HepG2 (cell line): ENCODE results near the gene TRDN. TPM values are rescaled to one million over a fixed set of nuclear protein-coding genes. Genes with fewer than 3 reads are reported as not detected.

ENCODE experiments used
- ATAC-seq: fragments of 200-7000 bp; cut with Tn5 transposase; 3 replicates; pipeline ENCODE4 v1.9.1; 2020; ENCODE audit warnings: mild to moderate bottlenecking, moderate library complexity
- BruUV-seq: library from RNA; stranded (reverse); fragments of 400-500 nt; replicated peaks from 2 replicates; lab custom pipeline; 2021; lab: Mats Ljungman, UMichigan
- CTCF ChIA-PET: fragments of 300-600 bp; formaldehyde crosslinking; extraction: SDS; loops from one replicate; lab custom pipeline; 2021; ENCODE audit warnings: low total read pairs, inconsistent platforms, low intra/inter-chr PET ratio; lab: Yijun Ruan, JAX
- POLR2A ChIA-PET: fragments of 350-600 bp; sonication (Branson Sonifier 250); formaldehyde crosslinking; loops from one replicate; lab custom pipeline; 2020; ENCODE audit warnings: antibody characterized with exemption, inconsistent platforms; lab: Yijun Ruan, JAX
- DNase-seq: peaks from one replicate; pipeline ENCODE4 v3.0.0-alpha.2; 2015; ENCODE audit warnings: low spot score
- FAIRE-seq: peaks from 3 replicates; lab custom pipeline; 2011; peaks lifted over from hg19 to GRCh38; lab: Jason Lieb, UNC
- H2AFZ ChIP-seq: one replicate; pipeline ENCODE4 v1.6.1; 2011; ENCODE audit warnings: low read length, inconsistent platforms
- H3K27ac ChIP-seq: fragments of 300-600 bp; 3 replicates; pipeline ENCODE4 v1.8.0; 2011; ENCODE audit warnings: mixed run types, mild to moderate bottlenecking, mixed read lengths, low read length, inconsistent platforms; ENCODE audit not compliant: insufficient read depth; ENCODE audit errors: extremely low read length
- H3K27me3 ChIP-seq, 2 experiments: fragments of 200-600 bp in 1 of 2; 2 replicates in 1 of 2; 3 replicates in 1 of 2; pipeline versions ENCODE4 v1.6.0 to v1.8.0; 2011; ENCODE audit warnings: low read length in 2 of 2, mild to moderate bottlenecking in 2 of 2, moderate library complexity in 2 of 2, inconsistent platforms in 1 of 2; ENCODE audit not compliant: insufficient read depth in 2 of 2, control insufficient read depth in 1 of 2
- H3K36me3 ChIP-seq, 2 experiments: fragments of 200-600 bp in 1 of 2; replicated peaks in 1 of 2; 2 replicates in 1 of 2; 3 replicates in 1 of 2; pipeline versions ENCODE4 v1.5.1 to v1.8.0; 2011; ENCODE audit warnings: low read length in 2 of 2, inconsistent platforms in 1 of 2; ENCODE audit not compliant: insufficient read depth in 2 of 2, control insufficient read depth in 1 of 2
- H3K4me1 ChIP-seq: 2 replicates; pipeline ENCODE4 v1.5.1; 2012; ENCODE audit warnings: low read length, inconsistent platforms; ENCODE audit not compliant: insufficient read depth
- H3K4me2 ChIP-seq: 2 replicates; pipeline ENCODE4 v1.6.0; 2011; ENCODE audit warnings: low read depth, low read length, inconsistent platforms
- H3K4me3 ChIP-seq, 3 experiments: fragments of 200-600 bp in 1 of 3; sonication (generic), shearing (Covaris generic) in 1 of 3; replicated peaks in 1 of 3; 2 replicates each; pipeline ENCODE4 v1.5.1; 2011 to 2016; ENCODE audit warnings: low read length in 3 of 3, inconsistent platforms in 2 of 3, low read depth in 2 of 3, mild to moderate bottlenecking in 2 of 3, control low read depth in 1 of 3, mixed read lengths in 1 of 3; ENCODE audit not compliant: insufficient read depth in 1 of 3
- H3K79me2 ChIP-seq: one replicate; pipeline ENCODE4 v1.6.1; 2011; ENCODE audit warnings: low read length, inconsistent platforms; ENCODE audit not compliant: insufficient read depth
- H3K9ac ChIP-seq: 2 replicates; pipeline ENCODE4 v1.6.0; 2011; ENCODE audit warnings: mild to moderate bottlenecking, low read depth, low read length, inconsistent platforms; ENCODE audit not compliant: insufficient read depth
- H3K9me3 ChIP-seq: 2 replicates; pipeline ENCODE4 v1.5.1; 2012; ENCODE audit warnings: mild to moderate bottlenecking, low read length
- H4K20me1 ChIP-seq: 2 replicates; pipeline ENCODE4 v1.6.0; 2011; ENCODE audit warnings: inconsistent platforms, mild to moderate bottlenecking, low read length, moderate library complexity; ENCODE audit not compliant: insufficient read depth
- DR1 ChIP-seq: sonication (generic); formaldehyde crosslinking; IDR thresholded peaks from 2 replicates; pipeline ENCODE4 v1.8.0; 2021; ENCODE audit warnings: mild to moderate bottlenecking, missing genetic modification reagents, inconsistent platforms
- IKZF1 ChIP-seq: fragments of 450-650 bp; IDR thresholded peaks from 2 replicates; pipeline ENCODE4 v1.7.1; 2016
- KDM4B ChIP-seq: sonication (generic); formaldehyde crosslinking; IDR thresholded peaks from 2 replicates; pipeline ENCODE4 v1.4.0; 2020; ENCODE audit warnings: missing genetic modification reagents
- NFE2L1 ChIP-seq: sonication (generic); formaldehyde crosslinking; IDR thresholded peaks from 2 replicates; pipeline ENCODE4 v1.4.0; 2020; ENCODE audit warnings: missing genetic modification reagents, mild to moderate bottlenecking, borderline replicate concordance
- PAWR ChIP-seq: sonication (generic); formaldehyde crosslinking; IDR thresholded peaks from 2 replicates; pipeline ENCODE4 v1.4.0; 2020; ENCODE audit warnings: missing genetic modification reagents, mild to moderate bottlenecking, borderline replicate concordance
- SUZ12 ChIP-seq: fragments of 150-350 bp; IDR thresholded peaks from 2 replicates; pipeline ENCODE4 v1.6.1; 2014; ENCODE audit warnings: low read depth, low read length
- ZNF383 ChIP-seq: sonication (generic); formaldehyde crosslinking; IDR thresholded peaks from 2 replicates; pipeline ENCODE4 v1.4.0; 2020; ENCODE audit warnings: missing genetic modification reagents, mild to moderate bottlenecking, borderline replicate concordance
- ZNF572 ChIP-seq: sonication (generic); formaldehyde crosslinking; IDR thresholded peaks from 2 replicates; pipeline ENCODE4 v1.5.1; 2020; ENCODE audit warnings: mild to moderate bottlenecking, missing genetic modification reagents
- ZNF607 ChIP-seq: sonication (generic); formaldehyde crosslinking; IDR thresholded peaks from 2 replicates; pipeline ENCODE4 v1.5.1; 2020; ENCODE audit warnings: missing genetic modification reagents, mild to moderate bottlenecking, borderline replicate concordance
- WGBS: methylation state at CpG from one replicate; pipeline ENCODE4 v1.1.6; 2017; ENCODE audit warnings: low lambda C conversion rate; 5-methylcytosine and 5-hydroxymethylcytosine counted together
- in situ Hi-C: cut with HindIII; loops from 2 replicates; pipeline ENCODE4 v1.10.0; 2017; ENCODE audit warnings: low pct_unique_long_range_greater_than_20kb; ENCODE audit not compliant: extremely low pct_ligation_motif_present
- intact Hi-C: fragments of 100-400 bp; cut with micrococcal nuclease; formaldehyde crosslinking; loops from one replicate; pipeline ENCODE4 v1.10.0; 2022; ENCODE audit not compliant: unreplicated experiment
- polyA plus RNA-seq, 8 experiments: library from polyadenylated mRNA; depleted of rRNA in 3 of 8; stranded (reverse) in 7 of 8; unstranded in 1 of 8; fragments of >200 nt; fragmentation: Illumina TruSeq in 4 of 8; extraction: Trizol in 4 of 8; gene quantifications; 2 replicates each; pipeline versions ENCODE4 v1.2.1 to v1.2.3, GENCODE V29; 2011 to 2016; ENCODE audit warnings: low read depth in 4 of 8, missing spikeins in 1 of 8, mixed read lengths in 1 of 8; ENCODE audit not compliant: insufficient read depth in 1 of 8
- total RNA-seq, 5 experiments: library from RNA; depleted of rRNA; stranded (reverse); fragments of >200 nt; fragmentation: Illumina TruSeq; extraction: Trizol; gene quantifications; 2 replicates each; pipeline ENCODE4 v1.2.3, GENCODE V29; 2016; ENCODE audit warnings: low read depth in 1 of 5
- TF ChIP-seq, protein P1 (sequence below): sonication (generic); formaldehyde crosslinking; IDR thresholded peaks from 2 replicates; pipeline ENCODE4 v1.4.0; 2020; ENCODE audit warnings: missing genetic modification reagents, borderline replicate concordance
- TF ChIP-seq, protein P2 (sequence below): IDR thresholded peaks from 2 replicates; pipeline ENCODE4 v1.6.1; 2016; ENCODE audit warnings: low read depth
- TF ChIP-seq, protein P3 (sequence below): sonication (generic); formaldehyde crosslinking; IDR thresholded peaks from 2 replicates; pipeline ENCODE4 v1.4.0; 2020; ENCODE audit warnings: low read depth, mild to moderate bottlenecking, missing genetic modification reagents
- TF ChIP-seq, protein P4 (sequence below): sonication (generic); formaldehyde crosslinking; IDR thresholded peaks from 2 replicates; pipeline ENCODE4 v1.9.0; 2022; ENCODE audit warnings: low read depth, missing genetic modification reagents

The TRDN gene
- total and polyA plus RNA-seq, 2 of the 13 experiments (the other 11 are each of a cell fraction or from before 2014, with no cell fraction given), result not detected

DNA sequence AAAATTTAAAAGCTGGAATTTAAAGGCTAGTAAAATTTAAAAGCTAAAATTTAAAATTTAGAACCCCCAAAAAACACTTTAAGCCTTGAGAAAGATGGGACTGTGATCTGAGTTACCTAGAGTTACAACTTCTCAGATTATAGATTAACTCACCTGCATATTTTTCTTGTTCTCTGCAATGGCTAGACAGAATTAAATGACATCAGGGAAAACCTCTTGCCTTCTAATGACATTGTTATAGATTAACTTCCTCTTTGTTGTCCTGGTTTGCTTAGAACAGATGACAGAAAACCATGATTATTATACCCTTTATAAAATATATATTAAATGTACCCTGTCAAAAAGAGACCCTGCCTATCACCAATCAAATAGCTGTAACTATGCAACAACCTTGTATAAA, 56.4 kb downstream of the TRDN start:
- Histone ChIP-seq H3K36me3 (no peaks in the 10 kb centered on the region), H4K20me1 (no peaks in the 10 kb centered on the region), H3K79me2 (no peaks in the 10 kb centered on the region), H3K4me1 (no peaks in the 10 kb centered on the region), H3K4me3 (no peak overlapping the region), H2AFZ (no peak overlapping the region), H3K27me3 (no peaks in the 10 kb centered on the region), H3K4me2 (no peak overlapping the region), H3K9ac (no peak overlapping the region)
- FAIRE-seq (no peak), DNase-seq (no peak)
- no TSS peak for BruUV-seq
- intact Hi-C loops, result no loop called here
- POLR2A ChIA-PET, result no interaction called here
- in situ Hi-C loops, result no loop called here
- no peak for TF ChIP-seq SUZ12
- TF ChIP-seq, all 625 proteins: peak for 0
- H3K27ac ChIP-seq, result no peak overlapping the region
- CTCF ChIA-PET, result no interaction called here
- no peak for ATAC-seq
- H3K9me3 ChIP-seq, result no peaks in the 10 kb centered on the region

DNA sequence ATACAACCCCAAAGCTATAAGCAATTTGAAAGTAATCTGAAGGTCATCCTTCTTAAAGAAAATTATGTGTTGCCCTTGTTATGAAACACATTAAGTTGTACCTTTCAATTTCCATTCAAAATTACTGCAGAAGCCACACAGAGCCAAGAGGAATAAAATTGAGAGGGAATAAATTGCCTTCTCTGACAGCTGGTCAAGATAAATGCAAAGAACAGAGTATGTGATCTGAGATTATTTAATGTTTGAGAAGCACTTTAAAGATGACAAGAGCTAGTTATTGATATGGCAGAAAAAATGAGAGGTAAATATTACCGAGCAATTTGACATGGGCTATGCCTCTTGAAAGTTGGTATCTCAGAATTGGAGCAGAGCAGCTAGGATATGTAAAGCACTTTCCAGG, 61.6 kb downstream of the TRDN start:
- ATAC-seq, result no peak
- Histone ChIP-seq H3K9ac (no peak overlapping the region), H3K4me3 (no peak overlapping the region), H3K79me2 (no peaks in the 10 kb centered on the region), H3K27ac (no peak overlapping the region), H3K27me3 (no peaks in the 10 kb centered on the region), H3K9me3 (no peaks in the 10 kb centered on the region), H3K36me3 (no peaks in the 10 kb centered on the region), H4K20me1 (no peaks in the 10 kb centered on the region), H3K4me1 (no peaks in the 10 kb centered on the region), H3K4me2 (no peak overlapping the region), H2AFZ (no peak overlapping the region)
- in situ Hi-C loops, result no loop called here
- POLR2A ChIA-PET, result no interaction called here
- CTCF ChIA-PET, result no interaction called here
- BruUV-seq, result no TSS peak
- no peak for FAIRE-seq
- 0% methylated on average over 1 of the region's 1 CpG for WGBS
- intact Hi-C loops, result no loop called here
- DNase-seq, result no peak
- TF ChIP-seq NFE2L1 (CRISPR knock-in tag) (no peak), DR1 (no peak), IKZF1 (no peak), ZNF383 (CRISPR knock-in tag) (no peak), ZNF572 (CRISPR knock-in tag) (no peak), ZNF607 (CRISPR knock-in tag) (no peak), PAWR (CRISPR knock-in tag) (no peak), KDM4B (CRISPR knock-in tag) (no peak)
- TF ChIP-seq, protein P1, sequence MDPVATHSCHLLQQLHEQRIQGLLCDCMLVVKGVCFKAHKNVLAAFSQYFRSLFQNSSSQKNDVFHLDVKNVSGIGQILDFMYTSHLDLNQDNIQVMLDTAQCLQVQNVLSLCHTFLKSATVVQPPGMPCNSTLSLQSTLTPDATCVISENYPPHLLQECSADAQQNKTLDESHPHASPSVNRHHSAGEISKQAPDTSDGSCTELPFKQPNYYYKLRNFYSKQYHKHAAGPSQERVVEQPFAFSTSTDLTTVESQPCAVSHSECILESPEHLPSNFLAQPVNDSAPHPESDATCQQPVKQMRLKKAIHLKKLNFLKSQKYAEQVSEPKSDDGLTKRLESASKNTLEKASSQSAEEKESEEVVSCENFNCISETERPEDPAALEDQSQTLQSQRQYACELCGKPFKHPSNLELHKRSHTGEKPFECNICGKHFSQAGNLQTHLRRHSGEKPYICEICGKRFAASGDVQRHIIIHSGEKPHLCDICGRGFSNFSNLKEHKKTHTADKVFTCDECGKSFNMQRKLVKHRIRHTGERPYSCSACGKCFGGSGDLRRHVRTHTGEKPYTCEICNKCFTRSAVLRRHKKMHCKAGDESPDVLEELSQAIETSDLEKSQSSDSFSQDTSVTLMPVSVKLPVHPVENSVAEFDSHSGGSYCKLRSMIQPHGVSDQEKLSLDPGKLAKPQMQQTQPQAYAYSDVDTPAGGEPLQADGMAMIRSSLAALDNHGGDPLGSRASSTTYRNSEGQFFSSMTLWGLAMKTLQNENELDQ (CRISPR knock-in tag), result no peak
- TF ChIP-seq, protein P2, sequence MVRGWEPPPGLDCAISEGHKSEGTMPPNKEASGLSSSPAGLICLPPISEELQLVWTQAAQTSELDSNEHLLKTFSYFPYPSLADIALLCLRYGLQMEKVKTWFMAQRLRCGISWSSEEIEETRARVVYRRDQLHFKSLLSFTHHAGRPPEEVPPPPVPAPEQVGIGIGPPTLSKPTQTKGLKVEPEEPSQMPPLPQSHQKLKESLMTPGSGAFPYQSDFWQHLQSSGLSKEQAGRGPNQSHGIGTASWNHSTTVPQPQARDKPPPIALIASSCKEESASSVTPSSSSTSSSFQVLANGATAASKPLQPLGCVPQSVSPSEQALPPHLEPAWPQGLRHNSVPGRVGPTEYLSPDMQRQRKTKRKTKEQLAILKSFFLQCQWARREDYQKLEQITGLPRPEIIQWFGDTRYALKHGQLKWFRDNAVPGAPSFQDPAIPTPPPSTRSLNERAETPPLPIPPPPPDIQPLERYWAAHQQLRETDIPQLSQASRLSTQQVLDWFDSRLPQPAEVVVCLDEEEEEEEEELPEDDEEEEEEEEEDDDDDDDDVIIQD (CRISPR knock-in tag), result no peak
- TF ChIP-seq, protein P3, sequence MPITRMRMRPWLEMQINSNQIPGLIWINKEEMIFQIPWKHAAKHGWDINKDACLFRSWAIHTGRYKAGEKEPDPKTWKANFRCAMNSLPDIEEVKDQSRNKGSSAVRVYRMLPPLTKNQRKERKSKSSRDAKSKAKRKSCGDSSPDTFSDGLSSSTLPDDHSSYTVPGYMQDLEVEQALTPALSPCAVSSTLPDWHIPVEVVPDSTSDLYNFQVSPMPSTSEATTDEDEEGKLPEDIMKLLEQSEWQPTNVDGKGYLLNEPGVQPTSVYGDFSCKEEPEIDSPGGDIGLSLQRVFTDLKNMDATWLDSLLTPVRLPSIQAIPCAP, result no peak
- TF ChIP-seq, protein P4, sequence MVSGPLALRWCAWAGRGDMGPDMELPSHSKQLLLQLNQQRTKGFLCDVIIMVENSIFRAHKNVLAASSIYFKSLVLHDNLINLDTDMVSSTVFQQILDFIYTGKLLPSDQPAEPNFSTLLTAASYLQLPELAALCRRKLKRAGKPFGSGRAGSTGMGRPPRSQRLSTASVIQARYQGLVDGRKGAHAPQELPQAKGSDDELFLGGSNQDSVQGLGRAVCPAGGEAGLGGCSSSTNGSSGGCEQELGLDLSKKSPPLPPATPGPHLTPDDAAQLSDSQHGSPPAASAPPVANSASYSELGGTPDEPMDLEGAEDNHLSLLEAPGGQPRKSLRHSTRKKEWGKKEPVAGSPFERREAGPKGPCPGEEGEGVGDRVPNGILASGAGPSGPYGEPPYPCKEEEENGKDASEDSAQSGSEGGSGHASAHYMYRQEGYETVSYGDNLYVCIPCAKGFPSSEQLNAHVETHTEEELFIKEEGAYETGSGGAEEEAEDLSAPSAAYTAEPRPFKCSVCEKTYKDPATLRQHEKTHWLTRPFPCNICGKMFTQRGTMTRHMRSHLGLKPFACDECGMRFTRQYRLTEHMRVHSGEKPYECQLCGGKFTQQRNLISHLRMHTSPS, result no peak
